ENCODE results near the gene CRYBG2.
"Not testable (repeated sequence)": the region's sequence is repeated elsewhere in the genome, so short reads cannot be mapped to it uniquely, and the experiment has no call there.

CRYBG2 gene

GRCh38 chr1:26317146-26317545, 36.8 kb downstream of the CRYBG2 start:
- no peak for DNase-seq

GRCh38 chr1:26315874-26316850, 37.8 kb downstream of the CRYBG2 start:
- DNase-seq, result no peak

GRCh38 chr1:26314501-26314900, 39.4 kb downstream of the CRYBG2 start:
- no peak for DNase-seq

- DNase-seq, result not testable (repeated sequence)
These were observed 45.7 kb downstream of the CRYBG2 start for GRCh38 chr1:26307966-26308899.

- DNase-seq, result no peak
These were observed 46.6 kb downstream of the CRYBG2 start for GRCh38 chr1:26307363-26307781.

GRCh38 chr1:26306290-26307229, 47.4 kb downstream of the CRYBG2 start, which contains the start of gene UBXN11:
Gene UBXN11 (minus strand): TSS chr1:26306636. CDS start chr1:26302883, 3,753 bp downstream.
- peak; percentile 92 for DNase-seq

- DNase-seq, result no peak
These were observed 48.2 kb downstream of the CRYBG2 start for GRCh38 chr1:26305667-26306289.

GRCh38 chr1:26302733-26303405, 51.1 kb downstream of the CRYBG2 start:
- DNase-seq, result no peak

- no peak for DNase-seq
These were observed 53.2 kb downstream of the CRYBG2 start for GRCh38 chr1:26300578-26301275.

- no peak for DNase-seq
These were observed 56.2 kb downstream of the CRYBG2 start for GRCh38 chr1:26297791-26298124.

- no peak for DNase-seq
These were observed 56.7 kb downstream of the CRYBG2 start for GRCh38 chr1:26297057-26297790.

GRCh38 chr1:26296340-26297056, 57.4 kb downstream of the CRYBG2 start:
- DNase-seq, result no peak

- DNase-seq, result no peak
These were observed 58.5 kb downstream of the CRYBG2 start for GRCh38 chr1:26295194-26296138.

GRCh38 chr1:26293911-26294463, 59.9 kb downstream of the CRYBG2 start:
- no peak for DNase-seq

GRCh38 chr1:26292735-26293134, 61.2 kb downstream of the CRYBG2 start:
- DNase-seq, result not testable (repeated sequence)

GRCh38 chr1:26291939-26292338, 62.0 kb downstream of the CRYBG2 start:
- DNase-seq, result no peak

GRCh38 chr1:26291433-26291832, 62.5 kb downstream of the CRYBG2 start:
- DNase-seq, result no peak

- no peak for DNase-seq
These were observed 63.1 kb downstream of the CRYBG2 start for GRCh38 chr1:26290882-26291261.
